GM18861 (cell line): ENCODE results near the gene MFAP2.

Experiments
- ATAC-seq: cut with Tn5 transposase; IDR thresholded peaks from one replicate; pipeline ENCODE4 v1.9.1; 2021; ENCODE audit not compliant: unreplicated experiment

The MFAP2 gene

DNA sequence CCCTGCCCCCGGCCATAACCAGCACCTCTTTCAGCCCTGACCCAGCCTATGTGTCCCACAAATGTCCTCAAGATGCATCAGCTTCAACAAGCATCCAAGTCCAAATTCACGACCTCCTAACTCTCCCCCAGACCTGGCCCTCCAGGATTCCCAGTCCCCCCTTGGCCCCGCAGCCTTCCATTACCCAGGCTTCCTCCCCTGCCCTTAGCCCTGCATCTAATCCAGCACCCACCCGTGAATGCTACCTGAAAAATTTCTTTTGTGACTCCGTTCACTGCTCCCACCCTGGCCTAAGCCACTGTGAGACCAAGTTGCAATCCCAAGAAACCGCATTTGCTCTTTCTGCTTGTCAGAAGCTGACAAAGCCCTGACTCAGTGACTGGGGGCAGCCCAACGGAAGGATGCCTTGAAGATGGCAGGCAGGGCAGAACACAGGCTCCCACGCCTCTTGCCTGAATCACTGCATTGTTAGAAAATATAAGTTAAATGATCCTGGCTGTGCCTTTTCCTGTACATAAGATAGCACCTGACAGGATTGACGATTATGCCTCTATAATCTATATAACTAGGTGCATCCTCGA, 939 bp upstream of the MFAP2 start:
- no peak for ATAC-seq

DNA sequence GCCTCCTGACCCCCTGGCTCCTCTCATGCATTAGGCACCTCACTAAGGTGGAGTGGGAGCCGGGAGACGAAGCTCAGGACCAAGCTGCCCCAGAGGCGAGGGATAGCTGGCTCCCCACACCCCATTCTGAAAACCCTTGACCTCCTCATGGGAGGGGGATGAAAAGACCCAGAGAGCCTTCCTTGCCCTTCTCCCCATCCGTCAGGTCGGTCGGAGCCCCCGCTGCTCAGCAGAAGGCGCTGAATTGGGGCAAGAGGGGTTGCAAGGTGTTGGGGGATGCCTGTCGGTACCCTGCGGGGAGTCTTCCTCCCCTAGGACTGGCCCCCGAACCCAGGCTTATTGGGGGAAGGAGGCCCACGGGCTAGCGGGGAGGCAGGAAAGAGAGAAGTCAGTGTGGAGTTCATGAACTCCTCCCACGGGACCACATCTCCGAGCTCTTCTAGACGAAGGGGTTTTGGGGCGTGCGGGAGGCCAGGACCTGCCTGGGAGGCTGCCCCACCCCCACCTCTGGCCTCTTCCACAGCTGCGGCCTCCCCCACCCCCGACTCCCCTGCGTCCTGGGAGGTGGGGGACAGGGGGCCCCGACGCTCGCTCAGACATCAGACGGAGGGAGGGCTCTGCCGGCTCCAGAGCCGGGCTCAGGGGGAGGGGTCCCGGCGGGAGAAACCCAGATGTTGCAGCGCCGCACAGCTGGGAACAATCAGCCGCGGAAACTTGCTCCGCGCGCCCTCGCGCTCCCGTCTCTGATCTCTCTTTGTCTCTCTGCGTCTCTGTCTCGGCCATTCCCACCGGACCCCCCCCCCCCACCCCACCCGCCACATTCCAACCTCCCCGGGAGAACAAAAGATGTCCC, 719 bp downstream of the MFAP2 start:
- no peak for ATAC-seq

DNA sequence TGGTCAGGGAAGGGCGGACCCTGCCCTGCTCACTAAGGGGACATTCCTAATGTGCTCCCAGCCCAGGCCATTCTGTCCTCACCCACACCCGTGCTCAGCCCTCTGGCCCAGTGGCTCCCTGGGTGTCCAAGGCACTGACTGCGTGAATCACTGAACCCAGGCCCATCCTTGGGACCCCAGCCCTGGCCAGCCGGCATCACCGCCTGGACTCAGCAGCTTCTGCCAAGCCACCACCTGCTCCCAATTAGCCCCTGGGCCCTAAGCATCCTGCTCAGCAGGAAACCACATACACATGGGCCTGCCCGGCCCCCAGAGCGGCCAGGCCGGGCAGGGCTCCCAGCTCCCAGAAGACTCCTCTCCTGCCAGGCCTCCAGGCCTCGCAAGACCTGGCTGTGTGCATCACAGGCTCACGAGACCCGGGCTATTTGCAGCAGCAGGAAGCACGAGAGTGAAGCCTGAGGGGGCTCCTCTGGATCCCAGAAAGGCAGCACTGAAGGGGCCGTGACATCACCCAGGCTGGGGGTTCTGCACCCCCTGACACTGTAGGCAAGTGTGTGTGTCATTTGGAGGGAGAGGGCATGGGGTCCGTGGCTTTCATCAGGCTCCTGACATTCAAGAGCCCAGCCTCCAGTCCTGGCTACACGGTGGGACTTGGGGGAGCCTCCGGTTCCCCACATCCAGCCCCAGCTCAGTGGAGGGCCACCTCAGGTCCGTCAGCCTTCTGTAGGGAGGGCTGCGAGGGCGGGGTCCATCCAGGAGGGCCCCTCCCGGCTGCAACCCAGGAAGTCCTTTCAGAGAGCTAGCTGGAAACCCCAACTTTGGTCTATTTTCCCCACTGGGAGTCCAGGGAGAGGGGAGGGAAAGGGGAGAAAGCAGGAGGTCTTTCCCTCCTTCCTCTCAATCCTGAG, 1.6 kb downstream of the MFAP2 start:
- ATAC-seq = no peak

DNA sequence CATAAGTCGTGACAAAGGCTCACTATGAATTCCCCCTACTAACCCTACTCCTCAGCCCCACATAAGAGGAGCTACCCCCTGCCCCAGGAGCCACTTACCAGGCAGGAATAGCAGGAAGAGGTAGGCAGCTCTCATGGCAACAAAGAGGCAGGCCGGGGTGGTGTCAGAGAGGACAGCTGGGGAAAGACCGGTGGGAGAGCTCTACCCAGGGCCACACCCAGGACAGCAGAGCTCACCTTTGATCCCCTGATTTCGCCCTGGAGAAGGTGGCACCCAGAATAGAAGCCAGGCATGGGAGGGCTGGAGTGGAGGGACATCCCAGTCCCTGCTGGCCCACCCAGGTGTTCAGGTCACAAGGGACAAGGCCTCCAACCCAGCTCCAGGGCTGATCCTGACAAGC, 2.3 kb downstream of the MFAP2 start:
- ATAC-seq = no peak

DNA sequence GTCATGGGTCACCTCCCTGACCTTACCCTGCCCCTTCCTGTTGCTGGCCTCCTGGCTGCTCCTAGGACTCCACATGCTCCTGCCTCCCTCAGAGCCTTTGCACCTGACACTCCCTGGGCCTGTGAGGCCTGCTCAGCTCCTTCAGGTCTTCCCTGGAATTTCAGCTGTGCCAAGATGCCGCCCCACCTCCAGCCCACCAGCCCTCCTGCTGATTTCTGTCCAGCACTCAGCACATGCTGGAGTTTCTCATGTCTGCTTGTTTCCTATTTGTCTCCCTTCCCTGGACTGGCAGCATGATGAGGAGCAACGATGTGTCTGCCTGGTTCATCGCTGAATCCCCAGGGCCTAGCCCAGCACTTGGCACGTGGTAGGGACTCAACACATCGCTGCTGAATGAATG, 3.0 kb downstream of the MFAP2 start:
- ATAC-seq = no peak

DNA sequence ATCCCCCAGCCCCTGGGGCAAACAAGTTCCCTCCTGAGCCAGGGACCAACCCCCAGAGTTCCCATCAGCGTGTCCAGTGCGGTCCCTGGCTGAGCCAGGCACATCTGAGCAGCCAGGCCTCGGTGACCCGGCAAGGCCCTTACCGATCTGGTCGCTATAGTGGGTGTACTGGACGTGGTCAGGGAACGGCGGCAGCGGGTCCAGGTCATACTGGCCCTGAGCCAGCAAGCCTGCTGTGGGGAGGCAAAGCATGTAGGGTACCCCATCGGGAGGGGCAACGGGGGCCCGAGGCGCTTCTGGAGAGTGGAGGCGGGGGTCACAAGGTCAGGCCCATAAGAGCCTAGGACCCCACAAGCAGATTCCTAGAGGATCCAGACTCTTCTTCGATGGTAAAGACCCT, 3.5 kb downstream of the MFAP2 start:
- ATAC-seq = no peak

DNA sequence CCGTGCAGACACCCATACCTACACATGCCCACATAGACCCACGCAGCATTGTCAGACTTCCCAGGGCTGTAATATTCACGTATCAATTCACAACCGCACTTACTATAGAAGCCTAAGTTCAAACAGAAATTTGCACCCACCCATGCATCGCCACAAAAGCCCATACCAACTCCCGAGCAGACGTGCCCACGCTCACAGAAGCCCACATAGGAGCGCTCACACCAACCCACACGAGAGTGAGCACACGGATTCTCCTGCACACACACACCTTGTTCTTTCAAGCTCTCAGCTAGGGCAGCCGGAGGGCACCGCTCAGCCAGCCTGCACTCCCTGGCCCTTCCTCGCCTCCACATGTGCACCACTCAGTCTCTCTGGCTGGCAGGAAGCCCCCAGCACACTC, 4.6 kb downstream of the MFAP2 start:
- ATAC-seq = no peak

DNA sequence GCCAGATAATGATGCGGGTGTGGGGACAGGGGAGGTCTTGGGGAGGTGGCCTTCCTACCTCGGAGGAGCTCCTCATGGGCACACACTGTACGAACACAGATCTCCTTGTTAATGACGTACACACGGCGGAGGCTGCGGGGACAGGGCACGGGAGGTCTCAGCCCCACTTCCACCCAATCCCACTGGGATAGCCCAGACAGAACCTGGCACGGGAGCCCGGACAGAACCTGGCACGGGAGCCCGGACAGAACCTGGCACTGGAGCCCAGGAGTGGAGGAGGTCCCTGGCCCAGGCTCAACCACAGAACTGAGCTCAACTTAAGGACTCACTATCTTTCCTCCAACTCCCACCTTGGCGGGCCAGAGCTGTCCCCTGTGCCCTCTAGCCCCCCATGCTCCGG, 5.2 kb downstream of the MFAP2 start:
- no peak for ATAC-seq

DNA sequence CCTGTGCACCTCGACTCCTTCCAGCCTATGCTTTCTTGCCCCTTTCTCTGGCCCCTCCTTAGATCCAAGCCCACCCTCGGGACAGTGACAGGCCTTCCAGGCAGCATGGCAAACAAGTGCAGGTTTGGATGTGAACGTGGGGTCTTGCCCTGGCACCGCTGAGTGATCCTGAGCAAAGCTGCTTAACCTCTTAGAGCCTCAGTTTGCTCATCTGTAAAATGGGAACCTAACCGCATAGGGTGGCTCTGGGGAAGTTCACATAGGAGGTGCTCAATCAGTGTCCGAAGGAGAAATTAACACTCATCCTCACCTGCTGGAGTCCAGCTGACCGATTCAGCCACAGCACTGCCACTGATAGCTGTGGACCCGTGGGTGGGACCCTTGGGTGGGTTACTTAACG, 7.2 kb downstream of the MFAP2 start:
- no peak for ATAC-seq

DNA sequence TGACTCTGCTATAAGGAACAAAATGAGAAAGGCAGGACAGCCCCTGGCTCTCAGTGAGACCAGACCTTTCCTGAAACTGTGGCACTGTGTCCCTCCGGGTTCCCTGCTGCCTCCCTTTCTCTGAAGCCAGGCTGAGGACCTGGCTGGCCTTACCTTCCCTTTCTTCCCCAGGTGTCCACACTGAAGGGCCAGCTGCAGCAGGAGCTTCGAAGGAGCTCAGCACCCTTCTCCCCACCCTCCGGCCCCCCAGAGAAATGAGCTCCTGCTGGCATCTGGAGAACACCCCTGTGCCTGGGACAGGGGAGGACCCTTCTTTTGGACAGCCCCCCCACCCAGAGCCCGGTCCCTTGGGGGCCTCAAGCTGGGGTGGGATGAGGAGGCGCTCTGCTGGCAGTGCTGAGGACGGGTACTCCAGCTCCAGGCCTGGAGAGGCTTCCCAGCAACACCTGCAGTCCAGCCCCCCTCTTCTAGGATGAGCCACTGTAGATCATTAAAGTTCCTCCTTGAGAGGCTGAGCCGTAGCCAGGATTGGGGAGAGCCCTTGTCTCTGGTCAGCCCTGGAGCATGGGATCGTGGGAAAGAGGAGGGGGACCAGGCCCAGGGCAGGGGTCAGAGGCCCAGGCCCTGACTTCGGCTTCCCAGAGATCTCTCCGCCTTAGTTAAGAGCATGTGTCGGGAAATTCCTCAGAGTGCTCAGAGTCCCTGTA, 8.1 kb downstream of the MFAP2 start:
- no peak for ATAC-seq

DNA sequence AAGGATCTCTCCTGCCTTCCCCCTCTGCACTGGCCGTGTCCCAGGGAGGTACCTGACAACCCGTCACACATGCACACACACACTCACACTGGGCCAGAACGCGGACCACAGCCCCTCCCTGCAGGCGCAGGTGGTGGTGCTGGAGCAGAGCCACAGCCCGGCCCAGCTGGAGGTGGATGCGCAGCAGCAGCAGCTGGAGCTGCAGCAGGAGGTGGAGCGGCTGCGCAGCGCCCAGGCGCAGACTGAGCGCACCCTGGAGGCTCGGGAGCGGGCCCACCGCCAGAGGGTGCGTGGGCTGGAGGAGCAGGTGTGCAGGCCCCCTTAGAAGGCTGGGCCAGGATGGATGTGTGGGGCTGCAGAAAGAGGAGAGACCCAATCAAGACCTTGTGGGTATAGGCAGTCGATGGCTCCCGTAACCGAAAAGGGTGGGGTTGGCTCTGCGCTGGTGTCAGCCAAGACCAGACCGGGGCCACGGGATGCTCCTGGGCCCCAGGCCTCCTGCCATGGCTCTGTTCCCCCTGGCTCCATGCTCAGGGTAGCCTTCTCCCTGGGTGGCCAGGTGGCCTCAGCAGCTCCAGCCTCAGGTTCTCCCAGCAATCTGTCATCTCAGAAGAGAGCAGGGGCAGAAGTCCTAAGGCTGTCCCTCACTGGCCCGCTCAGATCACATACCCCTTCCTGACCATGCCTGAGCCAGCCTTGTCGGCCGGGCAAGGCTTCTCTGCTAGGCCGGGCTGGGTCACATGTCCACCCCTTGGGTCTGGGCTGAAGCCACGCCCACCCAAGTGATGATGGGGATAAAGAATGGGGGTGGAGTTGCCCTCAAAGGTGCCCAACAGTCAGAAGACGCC, 8.9 kb downstream of the MFAP2 start:
- no peak for ATAC-seq

DNA sequence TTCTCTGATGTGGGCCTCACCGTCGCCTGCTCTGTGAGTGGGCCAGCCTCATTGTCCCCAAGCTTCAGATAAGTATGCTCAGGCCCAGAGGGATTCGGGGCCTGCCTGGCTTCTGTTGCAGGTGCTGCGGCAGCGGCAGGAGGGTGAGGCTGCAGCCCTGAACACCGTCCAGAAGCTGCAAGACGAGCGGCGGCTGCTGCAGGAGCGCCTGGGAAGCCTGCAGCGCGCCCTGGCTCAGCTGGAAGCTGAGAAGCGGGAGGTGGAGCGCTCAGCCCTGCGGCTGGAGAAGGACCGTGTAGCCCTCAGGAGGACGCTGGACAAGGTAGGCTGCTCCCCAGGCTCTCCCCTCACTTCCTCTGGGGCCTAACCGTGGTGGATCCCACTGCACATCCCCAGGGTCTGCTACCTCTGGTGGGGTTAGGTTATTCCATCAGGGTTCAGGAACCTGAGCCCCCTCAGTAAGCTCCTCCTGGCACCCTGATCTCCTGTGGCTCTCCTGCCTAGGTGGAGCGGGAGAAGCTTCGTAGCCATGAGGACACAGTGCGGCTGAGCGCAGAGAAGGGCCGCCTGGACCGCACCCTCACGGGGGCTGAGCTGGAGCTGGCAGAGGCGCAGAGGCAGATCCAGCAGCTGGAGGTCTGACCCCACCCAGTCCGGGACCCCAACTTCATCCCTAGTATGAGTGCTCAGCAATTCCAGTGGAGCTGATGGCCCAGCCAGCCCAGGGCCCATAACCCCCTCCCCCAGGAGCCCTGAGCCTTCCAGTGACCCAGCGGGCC, 10.1 kb downstream of the MFAP2 start:
- no peak for ATAC-seq

DNA sequence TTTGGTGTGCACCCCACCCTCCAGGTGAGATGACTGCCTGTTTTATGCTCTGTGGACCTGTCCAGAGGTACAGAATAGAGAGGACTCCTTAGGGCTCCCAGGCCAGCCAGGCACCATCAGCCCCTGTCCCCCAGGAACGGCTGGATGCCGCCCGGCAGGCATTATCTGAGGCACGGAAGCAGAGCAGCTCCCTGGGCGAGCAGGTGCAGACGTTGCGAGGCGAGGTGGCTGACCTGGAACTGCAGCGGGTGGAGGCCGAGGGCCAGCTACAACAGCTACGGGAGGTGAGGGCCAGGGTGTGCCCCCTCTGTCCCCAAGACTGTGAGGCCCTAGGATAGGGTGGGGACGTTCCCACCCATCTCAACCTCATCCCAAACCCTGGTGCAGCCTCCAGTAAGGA, 10.8 kb downstream of the MFAP2 start:
- ATAC-seq = no peak

DNA sequence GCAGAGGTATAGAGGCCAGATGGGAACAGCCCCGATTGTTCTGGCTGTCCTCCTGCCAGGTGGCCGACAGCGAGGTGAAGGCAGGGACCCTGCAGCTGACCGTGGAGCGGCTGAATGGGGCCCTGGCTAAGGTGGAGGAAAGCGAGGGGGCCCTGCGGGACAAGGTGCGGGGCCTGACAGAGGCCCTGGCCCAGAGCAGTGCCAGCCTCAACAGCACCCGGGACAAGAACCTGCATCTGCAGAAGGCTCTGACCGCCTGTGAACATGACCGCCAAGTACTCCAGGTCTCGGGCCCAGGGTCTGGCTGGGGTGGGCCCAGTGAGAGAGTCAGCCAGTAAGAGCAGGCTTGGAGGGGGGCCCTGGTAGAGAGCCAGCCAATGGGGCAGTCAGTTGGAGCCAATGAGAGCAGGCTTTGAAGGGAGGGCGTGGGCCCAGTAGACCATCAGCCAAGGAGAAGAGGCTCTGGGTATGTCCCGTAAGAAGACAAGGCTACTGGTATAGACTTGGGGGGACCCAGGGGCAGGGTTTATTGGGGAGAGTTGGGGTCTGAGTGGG, 11.3 kb downstream of the MFAP2 start:
- no peak for ATAC-seq

DNA sequence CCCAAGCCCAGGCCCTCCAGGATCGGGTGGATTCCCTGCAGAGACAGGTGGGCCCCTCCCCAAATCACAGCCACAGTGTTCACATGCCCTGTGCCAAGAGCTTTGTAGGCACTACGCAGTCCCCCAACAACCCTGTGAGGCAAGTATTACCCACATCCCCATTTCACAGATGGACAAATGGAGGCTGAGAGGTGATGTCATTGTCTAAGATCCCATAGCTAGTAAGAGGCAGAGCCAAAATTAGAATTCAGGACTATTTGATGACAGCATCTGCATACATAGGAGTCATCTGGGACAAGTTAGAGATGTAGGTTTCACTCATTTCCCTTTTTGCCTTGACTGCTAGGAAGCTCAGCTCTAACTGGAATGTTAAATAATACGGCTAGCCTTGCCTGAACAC, 12.0 kb downstream of the MFAP2 start:
- ATAC-seq = no peak

DNA sequence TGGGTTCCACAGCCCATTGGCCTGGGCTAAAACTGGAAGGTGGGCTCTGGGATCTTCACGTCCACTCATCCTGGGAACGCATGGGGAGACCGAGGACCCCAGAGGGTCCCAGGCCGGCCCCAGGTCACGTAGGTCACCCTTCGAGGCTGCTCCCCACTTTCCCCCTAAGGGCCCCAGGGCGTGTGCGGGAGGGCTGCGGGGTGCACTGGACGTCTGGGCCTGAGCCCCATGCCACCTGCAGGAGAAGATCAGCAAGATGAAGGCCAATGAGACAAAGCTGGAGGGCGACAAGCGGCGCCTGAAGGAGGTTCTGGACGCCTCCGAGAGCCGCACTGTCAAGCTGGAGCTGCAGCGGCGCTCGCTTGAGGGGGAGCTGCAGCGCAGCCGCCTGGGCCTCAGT, 12.5 kb downstream of the MFAP2 start:
- ATAC-seq = no peak

DNA sequence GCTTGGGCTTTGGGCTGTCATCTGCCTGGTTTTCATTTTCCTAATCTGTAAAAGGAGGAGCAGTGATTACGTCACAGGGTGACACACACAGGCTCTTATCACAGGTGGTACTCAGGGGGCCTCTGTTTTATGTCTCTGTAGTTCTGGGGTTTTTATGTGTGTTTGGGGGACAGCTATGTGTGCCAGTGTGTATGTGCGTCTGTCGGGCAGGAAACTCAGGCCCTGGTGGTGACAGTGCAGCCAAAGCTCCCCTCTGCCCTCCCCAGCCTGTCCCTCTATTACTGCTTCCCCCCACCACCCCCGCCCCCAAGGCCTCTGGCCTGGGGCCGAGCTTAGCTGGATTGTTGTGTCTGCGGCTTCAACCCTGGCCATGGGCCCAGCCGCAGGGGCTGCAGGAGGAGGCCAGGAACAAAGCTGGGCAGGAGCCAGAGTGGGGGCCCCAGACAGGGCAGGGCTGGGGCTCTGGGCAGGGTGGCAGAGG, 13.3 kb downstream of the MFAP2 start:
- no peak for ATAC-seq

DNA sequence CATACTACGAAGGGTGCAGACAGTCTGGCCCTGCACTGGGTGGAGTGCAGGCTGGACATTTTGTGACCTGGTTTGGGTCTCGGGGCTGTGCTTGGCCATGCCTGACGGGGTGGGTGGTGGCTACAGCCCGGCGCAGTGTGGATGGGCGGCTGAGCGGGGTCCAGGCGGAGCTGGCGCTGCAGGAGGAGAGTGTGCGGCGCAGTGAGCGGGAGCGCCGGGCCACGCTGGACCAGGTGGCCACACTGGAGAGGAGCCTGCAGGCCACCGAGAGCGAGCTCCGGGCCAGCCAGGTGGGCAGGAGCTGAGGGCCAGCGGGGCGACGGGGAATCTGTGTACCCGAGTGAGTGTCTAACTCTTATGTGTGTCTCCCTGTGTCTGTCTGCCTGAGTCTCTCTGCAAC, 14.1 kb downstream of the MFAP2 start:
- ATAC-seq = no peak

DNA sequence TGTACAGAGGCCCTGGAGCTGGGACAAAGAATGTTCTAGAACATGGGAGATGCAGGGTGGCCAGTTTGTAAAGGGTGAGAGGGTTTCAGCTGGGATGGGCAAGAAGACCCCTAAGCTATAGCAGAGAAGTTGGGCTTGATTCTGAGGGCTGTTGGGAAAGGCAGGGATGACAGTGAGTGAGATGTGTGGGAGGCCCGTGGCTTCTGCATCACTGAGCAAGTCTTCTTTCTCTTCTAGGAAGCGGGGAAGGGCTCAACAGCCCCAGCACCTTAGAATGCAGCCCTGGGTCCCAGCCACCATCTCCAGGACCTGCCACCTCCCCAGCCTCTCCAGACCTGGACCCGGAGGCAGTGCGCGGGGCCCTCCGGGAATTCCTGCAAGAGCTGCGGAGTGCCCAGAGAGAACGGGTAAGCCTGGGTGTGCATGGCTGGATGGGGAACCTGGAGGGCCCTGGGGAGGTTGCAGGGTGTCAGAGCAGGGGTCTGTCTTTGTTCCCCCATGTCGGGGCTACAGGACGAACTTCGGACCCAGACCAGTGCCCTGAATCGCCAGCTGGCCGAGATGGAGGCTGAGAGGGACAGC, 14.8 kb downstream of the MFAP2 start:
- no peak for ATAC-seq
